Activated CD4-positive, alpha-beta T cell treated with anti-CD3 and anti-CD28 coated beads for 4 hours (primary cell): ENCODE measurements around the gene PAPSS1.
"Not testable (repeated sequence)": the region's sequence is repeated elsewhere in the genome, so short reads cannot be mapped to it uniquely, and the experiment has no call there.

Source experiments
- DNase-seq, 2 donors: peaks; one replicate each; pipeline ENCODE4 v3.0.0-alpha.2; 2020

The PAPSS1 gene

GRCh38 chr4:107685740-107686139 is 34.3 kb downstream of the PAPSS1 start:
- no peak for DNase-seq

GRCh38 chr4:107683873-107684272 is 36.2 kb downstream of the PAPSS1 start:
- DNase-seq = no peak

- DNase-seq = no peak
Measured at GRCh38 chr4:107682306-107682705, 37.7 kb downstream of the PAPSS1 start.

- DNase-seq = no peak
Measured at GRCh38 chr4:107669068-107669467, 51.0 kb downstream of the PAPSS1 start.

- DNase-seq = no peak
Measured at GRCh38 chr4:107666134-107666533, 53.9 kb downstream of the PAPSS1 start.

GRCh38 chr4:107665001-107665400 is 55.0 kb downstream of the PAPSS1 start:
- DNase-seq = no peak

- DNase-seq = no peak
Measured at GRCh38 chr4:107658400-107659336, 61.4 kb downstream of the PAPSS1 start.

- no peak for DNase-seq
Measured at GRCh38 chr4:107655289-107655688, 64.7 kb downstream of the PAPSS1 start.

- no peak for DNase-seq
Measured at GRCh38 chr4:107654694-107655093, 65.3 kb downstream of the PAPSS1 start.

- DNase-seq = not testable (repeated sequence)
Measured at GRCh38 chr4:107651408-107651807, 68.6 kb downstream of the PAPSS1 start.

GRCh38 chr4:107650251-107650650 is 69.8 kb downstream of the PAPSS1 start:
- DNase-seq = no peak

GRCh38 chr4:107648178-107648991 is 71.6 kb downstream of the PAPSS1 start:
- DNase-seq = no peak

- no peak for DNase-seq
Measured at GRCh38 chr4:107647591-107647990, 72.4 kb downstream of the PAPSS1 start.

GRCh38 chr4:107645604-107646003 is 74.4 kb downstream of the PAPSS1 start:
- DNase-seq = no peak

- DNase-seq = no peak
Measured at GRCh38 chr4:107643021-107643420, 77.0 kb downstream of the PAPSS1 start.

GRCh38 chr4:107640878-107641277 is 79.2 kb downstream of the PAPSS1 start:
- no peak for DNase-seq

- DNase-seq = no peak
Measured at GRCh38 chr4:107640197-107640596, 79.8 kb downstream of the PAPSS1 start.

GRCh38 chr4:107635735-107636134 is 84.3 kb downstream of the PAPSS1 start:
- no peak for DNase-seq

GRCh38 chr4:107631560-107631959 is 88.5 kb downstream of the PAPSS1 start:
- no peak for DNase-seq

- DNase-seq = no peak
Measured at GRCh38 chr4:107630185-107630705, 89.8 kb downstream of the PAPSS1 start.

GRCh38 chr4:107629318-107629717 is 90.7 kb downstream of the PAPSS1 start:
- no peak for DNase-seq

- DNase-seq = no peak
Measured at GRCh38 chr4:107625391-107625902, 94.6 kb downstream of the PAPSS1 start.

GRCh38 chr4:107624024-107624423 is 96.0 kb downstream of the PAPSS1 start:
- DNase-seq = no peak
